Endothelial cell (in vitro differentiated cells): ENCODE results near the gene LSM8. TPM values are rescaled to one million over a fixed set of nuclear protein-coding genes. Genes with fewer than 3 reads are reported as not detected.

Experiments used
- DNase-seq: peaks from one replicate; pipeline ENCODE4 v3.0.0; 2021; ENCODE audit warnings: low spot score
- H3K27ac Mint-ChIP-seq: one replicate; pipeline ENCODE4 v1.8.0; 2021; ENCODE audit warnings: mixed read lengths, inconsistent platforms; ENCODE audit not compliant: unreplicated experiment
- H3K27me3 Mint-ChIP-seq: one replicate; pipeline ENCODE4 v1.8.0; 2021; ENCODE audit warnings: mild to moderate bottlenecking, moderate library complexity, mixed read lengths, inconsistent platforms; ENCODE audit not compliant: unreplicated experiment
- H3K36me3 Mint-ChIP-seq: one replicate; pipeline ENCODE4 v1.8.0; 2021; ENCODE audit warnings: mild to moderate bottlenecking, low read depth, mixed read lengths, inconsistent platforms; ENCODE audit not compliant: unreplicated experiment
- H3K4me1 Mint-ChIP-seq: one replicate; pipeline ENCODE4 v1.8.0; 2021; ENCODE audit warnings: mild to moderate bottlenecking, mixed read lengths, inconsistent platforms; ENCODE audit not compliant: unreplicated experiment
- H3K4me3 Mint-ChIP-seq: one replicate; pipeline ENCODE4 v1.8.0; 2021; ENCODE audit warnings: mild to moderate bottlenecking, mixed read lengths, inconsistent platforms; ENCODE audit not compliant: unreplicated experiment
- H3K9me3 Mint-ChIP-seq: one replicate; pipeline ENCODE4 v1.8.0; 2021; ENCODE audit warnings: mixed read lengths, inconsistent platforms; ENCODE audit not compliant: unreplicated experiment
- total RNA-seq: library from RNA; stranded (reverse); fragmentation: NEBNext Ultra II Directional; extraction: Animal tissue kit (Norgen Biotek cat#: 25700); gene quantifications from one replicate; pipeline ENCODE4 v1.2.1, GENCODE V29; 2021; ENCODE audit not compliant: unreplicated experiment
- TF ChIP-seq, protein P1 (sequence below): fragments of 200-600 bp; sonication (generic); IDR thresholded peaks from one replicate; pipeline ENCODE4 v1.5.0; 2021; ENCODE audit warnings: antibody characterized with exemption; ENCODE audit not compliant: unreplicated experiment

Gene LSM8
- total RNA-seq, 1 donor from 2014 or later = 39.7 TPM

DNA sequence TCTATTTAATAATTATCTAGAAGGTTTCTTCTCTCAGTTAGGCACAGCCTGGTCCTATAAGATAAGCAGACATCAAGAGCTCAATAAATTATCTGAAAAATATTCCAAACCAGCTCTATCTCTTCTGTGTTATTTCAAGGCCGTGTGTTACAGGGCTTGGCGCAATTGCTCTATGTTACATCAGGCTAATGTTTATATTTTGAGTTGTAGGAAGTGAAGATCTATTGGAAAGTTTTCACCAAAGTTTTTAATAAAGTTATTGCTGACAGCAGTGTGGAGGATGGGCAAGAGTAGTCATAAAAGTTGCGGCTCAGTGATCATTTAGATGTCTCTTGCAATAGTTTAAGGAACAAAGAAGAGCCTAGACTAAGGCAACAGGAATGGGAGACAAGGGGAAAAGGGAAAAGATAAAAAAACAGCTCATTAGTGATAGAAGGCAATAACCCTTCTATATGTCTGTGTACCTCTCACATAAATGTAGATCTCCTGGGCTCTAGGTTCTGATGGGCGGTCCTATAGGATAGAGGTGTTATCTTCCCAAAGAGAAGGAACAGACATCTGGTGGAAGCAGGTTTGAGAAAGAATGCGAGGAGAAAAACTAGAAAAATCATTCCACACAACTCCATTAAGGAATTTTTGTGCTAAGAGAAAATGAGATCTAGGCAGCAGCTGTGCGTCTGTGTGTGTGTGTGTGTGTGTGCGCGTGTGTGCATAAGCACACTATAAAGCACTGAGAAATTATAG is 34.6 kb downstream of the LSM8 start:
- no peak for DNase-seq
- no peak overlapping the region for H3K4me3 Mint-ChIP-seq
- no peak overlapping the region for H3K27ac Mint-ChIP-seq
- peaks cover 9% of the 10 kb centered on the region for H3K27me3 Mint-ChIP-seq
- H3K4me1 Mint-ChIP-seq = peaks cover 4% of the 10 kb centered on the region
- H3K36me3 Mint-ChIP-seq = no peaks in the 10 kb centered on the region
- H3K9me3 Mint-ChIP-seq = no peaks in the 10 kb centered on the region
- TF ChIP-seq, protein P1, sequence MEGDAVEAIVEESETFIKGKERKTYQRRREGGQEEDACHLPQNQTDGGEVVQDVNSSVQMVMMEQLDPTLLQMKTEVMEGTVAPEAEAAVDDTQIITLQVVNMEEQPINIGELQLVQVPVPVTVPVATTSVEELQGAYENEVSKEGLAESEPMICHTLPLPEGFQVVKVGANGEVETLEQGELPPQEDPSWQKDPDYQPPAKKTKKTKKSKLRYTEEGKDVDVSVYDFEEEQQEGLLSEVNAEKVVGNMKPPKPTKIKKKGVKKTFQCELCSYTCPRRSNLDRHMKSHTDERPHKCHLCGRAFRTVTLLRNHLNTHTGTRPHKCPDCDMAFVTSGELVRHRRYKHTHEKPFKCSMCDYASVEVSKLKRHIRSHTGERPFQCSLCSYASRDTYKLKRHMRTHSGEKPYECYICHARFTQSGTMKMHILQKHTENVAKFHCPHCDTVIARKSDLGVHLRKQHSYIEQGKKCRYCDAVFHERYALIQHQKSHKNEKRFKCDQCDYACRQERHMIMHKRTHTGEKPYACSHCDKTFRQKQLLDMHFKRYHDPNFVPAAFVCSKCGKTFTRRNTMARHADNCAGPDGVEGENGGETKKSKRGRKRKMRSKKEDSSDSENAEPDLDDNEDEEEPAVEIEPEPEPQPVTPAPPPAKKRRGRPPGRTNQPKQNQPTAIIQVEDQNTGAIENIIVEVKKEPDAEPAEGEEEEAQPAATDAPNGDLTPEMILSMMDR = no peak

DNA sequence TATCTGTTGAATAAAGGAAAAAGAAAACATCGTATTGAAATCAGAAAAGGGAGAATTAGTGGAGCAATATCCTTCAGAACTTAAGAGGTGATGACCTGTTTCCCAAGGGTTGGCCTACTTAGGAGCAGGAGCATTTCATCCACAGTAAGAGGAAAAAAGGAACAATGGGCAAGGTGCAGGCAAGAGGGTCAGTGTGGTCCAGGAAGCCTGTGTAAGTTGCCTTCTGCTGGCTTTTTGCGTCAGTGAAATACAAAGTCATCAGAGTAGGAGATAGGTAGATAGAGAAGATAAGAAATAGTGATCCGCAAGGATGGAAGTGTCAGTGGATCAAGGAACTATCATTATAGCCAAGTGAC is 35.2 kb downstream of the LSM8 start:
- Mint-ChIP-seq H3K9me3 (no peaks in the 10 kb centered on the region), H3K4me3 (no peak overlapping the region), H3K27ac (no peak overlapping the region), H3K4me1 (peaks cover 4% of the 10 kb centered on the region), H3K27me3 (peaks cover 9% of the 10 kb centered on the region), H3K36me3 (no peaks in the 10 kb centered on the region)
- no peak for DNase-seq
- TF ChIP-seq, protein P1 = no peak

DNA sequence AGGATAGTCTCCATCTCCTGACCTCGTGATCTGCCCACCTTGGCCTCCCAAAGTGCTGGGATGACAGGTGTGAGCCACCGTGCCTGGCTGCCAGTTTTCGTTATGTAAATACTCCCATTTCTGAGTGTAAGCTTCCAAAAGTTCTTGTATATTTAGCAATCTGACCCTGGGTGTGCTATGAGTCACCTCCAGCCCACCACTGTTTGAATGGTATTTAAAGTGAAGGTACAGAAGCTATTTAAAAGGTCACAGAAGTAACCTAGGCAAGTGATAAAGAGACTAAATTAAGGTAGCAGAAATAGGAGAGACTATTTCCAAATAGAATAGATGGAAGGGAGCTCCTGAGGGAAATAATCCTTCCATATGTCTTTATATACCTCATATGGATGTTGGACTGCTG is 36.6 kb downstream of the LSM8 start:
- Mint-ChIP-seq H3K4me3 (no peak overlapping the region), H3K36me3 (no peaks in the 10 kb centered on the region), H3K27me3 (peaks cover 5% of the 10 kb centered on the region), H3K27ac (no peak overlapping the region), H3K4me1 (no peaks in the 10 kb centered on the region), H3K9me3 (no peaks in the 10 kb centered on the region)
- TF ChIP-seq, protein P1 = no peak
- DNase-seq = no peak

DNA sequence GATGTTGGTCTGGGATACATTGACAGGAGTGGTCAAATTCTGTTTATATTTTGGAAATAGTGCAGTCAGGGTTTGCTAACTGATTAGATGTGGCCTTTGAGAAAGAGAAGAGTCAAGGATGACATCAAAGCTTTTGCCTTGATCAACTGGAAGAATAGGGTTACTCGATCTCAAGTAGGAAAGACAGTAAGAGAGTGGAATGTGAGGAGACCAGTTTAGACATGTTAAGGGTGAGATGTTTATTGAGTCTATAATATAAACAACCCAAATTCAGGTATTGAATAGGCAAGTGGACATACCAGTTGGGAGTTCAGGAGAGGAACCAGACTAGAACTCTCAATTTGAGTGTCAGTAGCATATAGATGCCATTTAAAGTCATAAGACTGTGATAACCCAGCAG is 38.6 kb downstream of the LSM8 start:
- DNase-seq = no peak
- Mint-ChIP-seq H3K4me1 (no peaks in the 10 kb centered on the region), H3K36me3 (no peaks in the 10 kb centered on the region), H3K9me3 (no peaks in the 10 kb centered on the region), H3K4me3 (no peak overlapping the region), H3K27ac (no peak overlapping the region), H3K27me3 (no peaks in the 10 kb centered on the region)
- TF ChIP-seq, protein P1 = no peak

DNA sequence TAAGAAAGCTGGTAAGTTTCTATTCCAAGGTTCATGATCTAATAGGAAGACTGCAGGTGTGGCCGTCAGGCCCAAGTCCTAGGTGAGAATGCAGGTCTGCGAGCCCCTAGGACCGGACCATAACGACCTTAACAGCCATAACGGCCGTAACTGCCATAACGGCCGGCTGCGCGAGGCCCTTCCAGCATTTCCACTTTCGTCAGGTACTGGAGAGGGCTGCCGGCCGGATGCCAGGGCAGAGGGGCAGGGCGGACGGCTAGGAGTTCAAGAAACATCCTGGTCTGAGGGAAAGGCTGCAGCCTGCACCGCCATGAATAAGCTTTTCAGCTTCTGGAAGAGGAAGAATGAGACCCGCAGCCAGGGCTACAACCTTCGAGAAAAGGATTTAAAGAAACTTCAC is 40.6 kb downstream of the LSM8 start, which contains the start of gene ANKRD7:
Gene ANKRD7, plus strand, starts transcription at position 184 of the 400 bp plus-strand sequence. Its CDS starts 127 bp downstream, at position 311.
- Mint-ChIP-seq H3K27me3 (no peaks in the 10 kb centered on the region), H3K27ac (no peak within 1 kb of the TSS), H3K9me3 (no peaks in the 10 kb centered on the region), H3K4me3 (no peak within 1 kb of the TSS), H3K4me1 (no peaks in the 10 kb centered on the region), H3K36me3 (no peaks in the 10 kb centered on the region)
- DNase-seq = no peak
- TF ChIP-seq, protein P1 = no peak
